Stomach (tissue), 9 donors: Measurements from ENCODE around the gene SMIM35. TPM values are rescaled to one million over a fixed set of nuclear protein-coding genes. Genes with fewer than 3 reads are reported as not detected.
A peak's percentile ranks its signal among the peaks of the same experiment; 100 is the strongest.

Experiments
- DNase-seq, 2 donors: peaks; one replicate each; pipeline versions ENCODE4 v3.0.0 to v3.0.0-alpha.2; 2013 to 2019
- H3K27ac ChIP-seq, 5 donors: fragments of 200-600 bp in 4 of 5; sonication (generic) in 4 of 5; one replicate each; pipeline ENCODE4 v1.5.1; 2013 to 2019; ENCODE audit warnings: mild to moderate bottlenecking in 1 of 5, moderate library complexity in 1 of 5
- H3K27me3 ChIP-seq, 3 donors: fragments of 200-600 bp; sonication (generic); one replicate each; pipeline ENCODE4 v1.5.1; 2017 to 2019; ENCODE audit warnings: mixed run types in 1 of 3
- H3K36me3 ChIP-seq, 4 donors: fragments of 200-600 bp; sonication (generic); 1 replicate in 3 of 4; 2 replicates in 1 of 4; pipeline ENCODE4 v1.5.1; 2016 to 2019
- H3K4me1 ChIP-seq, 4 donors: fragments of 200-600 bp; sonication (generic); one replicate each; pipeline ENCODE4 v1.5.1; 2016 to 2019
- H3K4me3 ChIP-seq, 4 donors: fragments of 200-600 bp; sonication (generic) in 3 of 4; one replicate each; pipeline ENCODE4 v1.5.1; 2016 to 2019; ENCODE audit warnings: mild to moderate bottlenecking in 1 of 4
- H3K9me3 ChIP-seq, 4 donors: fragments of 200-600 bp; sonication (generic); one replicate each; pipeline ENCODE4 v1.5.1; 2016 to 2019
- CTCF ChIP-seq, 7 experiments: fragments of 450-650 bp in 4 of 7; fragments of 200-600 bp in 3 of 7; sonication (generic) in 3 of 7; IDR thresholded peaks; one replicate each; pipeline ENCODE4 v1.5.1; 2016 to 2019; ENCODE audit warnings: antibody characterized with exemption in 7 of 7, control low read depth in 2 of 7, mild to moderate bottlenecking in 1 of 7
- EP300 ChIP-seq: sonication (generic); formaldehyde crosslinking; IDR thresholded peaks from one replicate; pipeline ENCODE4 v1.6.1; 2017; ENCODE audit warnings: antibody characterized with exemption
- POLR2A ChIP-seq, 4 donors: fragments of 450-650 bp; IDR thresholded peaks; one replicate each; pipeline ENCODE4 v1.6.1; 2016; ENCODE audit warnings: antibody characterized with exemption in 4 of 4, control low read depth in 2 of 4, mild to moderate bottlenecking in 1 of 4, moderate library complexity in 1 of 4
- POLR2AphosphoS5 ChIP-seq, 3 donors: sonication (generic); formaldehyde crosslinking; IDR thresholded peaks; one replicate each; pipeline ENCODE4 v1.6.1; 2016; ENCODE audit warnings: antibody characterized with exemption in 3 of 3
- WGBS, 5 donors: extraction: QIAGEN DNeasy Blood & Tissue Kit in 3 of 5; methylation state at CpG; one replicate each; pipeline versions ENCODE4 v1.1.5 to v1.1.7; 2013 to 2018; 5-methylcytosine and 5-hydroxymethylcytosine counted together
- intact Hi-C: fragments of 100-400 bp; cut with DNase I; formaldehyde crosslinking; loops from one replicate; pipeline ENCODE4 v1.15.1; 2023; ENCODE audit warnings: low total_unique reads
- polyA plus RNA-seq, 3 donors: library from polyadenylated mRNA; stranded (reverse); fragments of 200-250 nt; gene quantifications; one replicate each; pipeline ENCODE4 v1.2.3, GENCODE V29; 2013
- total RNA-seq, 5 donors: library from RNA; depleted of rRNA; stranded (reverse); fragments of >200 nt; gene quantifications; one replicate each; pipeline versions ENCODE4 v1.1.0 to v1.2.3, GENCODE V29; 2014 to 2016
- donor health status: healthy with polysubstance abuse.
- donor health status: Bipolar disorder and iron deficiency.
- donor health status: healthy.

Gene SMIM35
- total and polyA plus RNA-seq, 8 donors = 0.03 TPM; not detected in 7

GRCh38 chr11:118016104-118016503 is 70.7 kb downstream of the SMIM35 start:
- Histone ChIP-seq H3K27ac (no peak overlapping the region), H3K27me3 (peaks cover 0 to 13% (median 0%) of the 10 kb centered on the region in 3 donors), H3K36me3 (no peaks in the 10 kb centered on the region), H3K9me3 (peaks cover 0 to 11% (median 5%) of the 10 kb centered on the region in 4 donors), H3K4me1 (peaks cover 0 to 14% (median 9%) of the 10 kb centered on the region in 4 donors), H3K4me3 (no peak overlapping the region)
- intact Hi-C loops = no loop called here
- 58 to 74% (median 64%) methylated on average over 4 of the region's 4 CpGs for WGBS, 5 donors
- TF ChIP-seq EP300 (no peak), POLR2AphosphoS5 (IDR thresholded peaks at IDR 0.05) (no peak), POLR2A (IDR thresholded peaks at IDR 0.05) (no peak), CTCF (IDR thresholded peaks at IDR 0.05) (no peak)
- DNase-seq = no peak

- DNase-seq = no peak
- TF ChIP-seq POLR2AphosphoS5 (IDR thresholded peaks at IDR 0.05) (no peak), POLR2A (IDR thresholded peaks at IDR 0.05) (no peak), CTCF (IDR thresholded peaks at IDR 0.05) (no peak), EP300 (no peak)
- no peaks in the 10 kb centered on the region for H3K36me3 ChIP-seq
- 68 to 92% (median 83%) methylated on average over 11 of the region's 11 CpGs for WGBS, 5 donors
- intact Hi-C loops = no loop called here
- peaks cover 0 to 13% (median 0%) of the 10 kb centered on the region in 3 donors for H3K27me3 ChIP-seq
- H3K4me3 ChIP-seq = no peak overlapping the region
- H3K27ac ChIP-seq = no peak overlapping the region
- peaks cover 0 to 11% (median 5%) of the 10 kb centered on the region in 4 donors for H3K9me3 ChIP-seq
- peaks cover 0 to 18% (median 9%) of the 10 kb centered on the region in 4 donors for H3K4me1 ChIP-seq
These were observed 71.3 kb downstream of the SMIM35 start for GRCh38 chr11:118015385-118015841.

GRCh38 chr11:118014022-118014421 is 72.7 kb downstream of the SMIM35 start:
- no peak overlapping the region for H3K27ac ChIP-seq
- H3K36me3 ChIP-seq = no peaks in the 10 kb centered on the region
- H3K27me3 ChIP-seq = peaks cover 0 to 13% (median 0%) of the 10 kb centered on the region in 3 donors
- DNase-seq = no peak
- TF ChIP-seq EP300 = no peak
- TF ChIP-seq CTCF (IDR thresholded peaks at IDR 0.05) = no peak
- no peak for TF ChIP-seq POLR2AphosphoS5 (IDR thresholded peaks at IDR 0.05)
- no peak for TF ChIP-seq POLR2A (IDR thresholded peaks at IDR 0.05)
- no peak overlapping the region for H3K4me3 ChIP-seq
- H3K4me1 ChIP-seq = peaks cover 0 to 28% (median 9%) of the 10 kb centered on the region in 4 donors
- intact Hi-C loops = no loop called here
- 90 to 98% (median 94%) methylated on average over 3 of the region's 3 CpGs for WGBS, 5 donors
- H3K9me3 ChIP-seq = peaks cover 0 to 11% (median 5%) of the 10 kb centered on the region in 4 donors

DNA sequence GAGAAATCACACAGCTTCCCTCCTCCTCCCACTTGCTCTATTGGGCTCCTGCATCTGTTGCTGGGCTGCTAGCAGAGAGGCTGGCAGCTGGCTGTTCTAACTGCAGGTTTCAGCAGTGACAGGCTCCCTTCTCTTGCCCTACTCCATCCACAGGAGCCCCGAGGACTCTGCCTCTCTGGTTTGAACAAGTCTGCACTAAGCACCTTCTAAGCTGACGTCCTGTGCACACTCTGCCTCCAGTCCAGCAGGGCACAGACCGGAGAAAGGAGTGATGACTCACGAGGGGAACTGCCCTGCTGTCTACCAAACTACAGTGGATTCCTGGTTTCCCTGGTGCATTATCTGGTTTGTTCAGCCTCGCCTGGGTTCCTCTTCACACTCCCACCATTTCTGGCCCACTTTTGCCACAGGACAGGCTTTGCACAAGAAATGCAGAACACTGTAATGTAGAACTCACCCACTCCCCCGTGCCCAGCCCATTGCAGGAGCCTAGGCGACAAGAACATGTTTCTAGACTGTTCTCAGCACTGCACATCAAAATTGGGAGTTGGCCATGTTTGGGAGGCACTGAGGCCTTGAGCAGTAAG is 74.6 kb downstream of the SMIM35 start:
- peak in 1 of 2 donors; percentile 54 for DNase-seq
- H3K27ac ChIP-seq = peak overlapping the region; percentile 28 to 80 (median 59)
- 45 to 63% (median 53%) methylated on average over 7 of the region's 7 CpGs for WGBS, 5 donors
- no peaks in the 10 kb centered on the region for H3K36me3 ChIP-seq
- no peak for TF ChIP-seq EP300
- TF ChIP-seq POLR2A (IDR thresholded peaks at IDR 0.05) = no peak
- TF ChIP-seq CTCF (IDR thresholded peaks at IDR 0.05) = no peak
- no peak for TF ChIP-seq POLR2AphosphoS5 (IDR thresholded peaks at IDR 0.05)
- intact Hi-C loops = no loop called here
- peaks cover 0 to 10% (median 0%) of the 10 kb centered on the region in 3 donors for H3K27me3 ChIP-seq
- no peak overlapping the region for H3K4me3 ChIP-seq
- peaks cover 0 to 42% (median 9%) of the 10 kb centered on the region in 4 donors for H3K4me1 ChIP-seq
- no peaks in the 10 kb centered on the region for H3K9me3 ChIP-seq
